Endothelial cell (in vitro differentiated cells): Measurements from ENCODE around the gene MILR1. TPM values are rescaled to one million over a fixed set of nuclear protein-coding genes. Genes with fewer than 3 reads are reported as not detected.

Source experiments
- DNase-seq: peaks from one replicate; pipeline ENCODE4 v3.0.0; 2021; ENCODE audit warnings: low spot score
- H3K27ac Mint-ChIP-seq: one replicate; pipeline ENCODE4 v1.8.0; 2021; ENCODE audit warnings: mixed read lengths, inconsistent platforms; ENCODE audit not compliant: unreplicated experiment
- H3K27me3 Mint-ChIP-seq: one replicate; pipeline ENCODE4 v1.8.0; 2021; ENCODE audit warnings: mild to moderate bottlenecking, moderate library complexity, mixed read lengths, inconsistent platforms; ENCODE audit not compliant: unreplicated experiment
- H3K36me3 Mint-ChIP-seq: one replicate; pipeline ENCODE4 v1.8.0; 2021; ENCODE audit warnings: mild to moderate bottlenecking, low read depth, mixed read lengths, inconsistent platforms; ENCODE audit not compliant: unreplicated experiment
- H3K4me1 Mint-ChIP-seq: one replicate; pipeline ENCODE4 v1.8.0; 2021; ENCODE audit warnings: mild to moderate bottlenecking, mixed read lengths, inconsistent platforms; ENCODE audit not compliant: unreplicated experiment
- H3K4me3 Mint-ChIP-seq: one replicate; pipeline ENCODE4 v1.8.0; 2021; ENCODE audit warnings: mild to moderate bottlenecking, mixed read lengths, inconsistent platforms; ENCODE audit not compliant: unreplicated experiment
- H3K9me3 Mint-ChIP-seq: one replicate; pipeline ENCODE4 v1.8.0; 2021; ENCODE audit warnings: mixed read lengths, inconsistent platforms; ENCODE audit not compliant: unreplicated experiment
- total RNA-seq: library from RNA; stranded (reverse); fragmentation: NEBNext Ultra II Directional; extraction: Animal tissue kit (Norgen Biotek cat#: 25700); gene quantifications from one replicate; pipeline ENCODE4 v1.2.1, GENCODE V29; 2021; ENCODE audit not compliant: unreplicated experiment
- TF ChIP-seq, protein P1 (sequence below): fragments of 200-600 bp; sonication (generic); IDR thresholded peaks from one replicate; pipeline ENCODE4 v1.5.0; 2021; ENCODE audit warnings: antibody characterized with exemption; ENCODE audit not compliant: unreplicated experiment

The MILR1 gene
- total RNA-seq, 1 donor from 2014 or later, result 1.6 TPM

DNA sequence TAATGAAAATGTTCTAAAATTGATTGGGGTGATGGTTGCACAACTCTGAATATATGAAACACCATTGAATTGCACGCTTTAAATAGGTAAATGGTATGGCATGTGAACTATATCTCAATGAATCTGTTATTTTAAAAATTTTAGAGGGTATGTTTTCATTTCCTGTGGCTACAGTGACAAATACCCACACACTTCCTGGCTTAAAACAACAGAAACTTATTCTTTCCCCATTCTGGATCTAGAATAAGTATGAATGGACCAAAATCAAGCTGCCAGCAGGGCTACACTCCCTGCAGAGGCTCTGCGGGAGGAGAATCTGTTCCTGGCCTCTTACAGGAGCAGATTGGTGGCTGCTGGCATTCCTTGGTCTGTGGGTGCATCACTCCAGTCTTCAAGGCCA is 47.0 kb upstream of the MILR1 start:
- DNase-seq, result no peak
- Mint-ChIP-seq H3K27ac (no peak overlapping the region), H3K9me3 (no peaks in the 10 kb centered on the region), H3K4me1 (peaks cover 17% of the 10 kb centered on the region), H3K27me3 (peaks cover 1% of the 10 kb centered on the region), H3K4me3 (no peak overlapping the region), H3K36me3 (no peaks in the 10 kb centered on the region)
- TF ChIP-seq, protein P1, sequence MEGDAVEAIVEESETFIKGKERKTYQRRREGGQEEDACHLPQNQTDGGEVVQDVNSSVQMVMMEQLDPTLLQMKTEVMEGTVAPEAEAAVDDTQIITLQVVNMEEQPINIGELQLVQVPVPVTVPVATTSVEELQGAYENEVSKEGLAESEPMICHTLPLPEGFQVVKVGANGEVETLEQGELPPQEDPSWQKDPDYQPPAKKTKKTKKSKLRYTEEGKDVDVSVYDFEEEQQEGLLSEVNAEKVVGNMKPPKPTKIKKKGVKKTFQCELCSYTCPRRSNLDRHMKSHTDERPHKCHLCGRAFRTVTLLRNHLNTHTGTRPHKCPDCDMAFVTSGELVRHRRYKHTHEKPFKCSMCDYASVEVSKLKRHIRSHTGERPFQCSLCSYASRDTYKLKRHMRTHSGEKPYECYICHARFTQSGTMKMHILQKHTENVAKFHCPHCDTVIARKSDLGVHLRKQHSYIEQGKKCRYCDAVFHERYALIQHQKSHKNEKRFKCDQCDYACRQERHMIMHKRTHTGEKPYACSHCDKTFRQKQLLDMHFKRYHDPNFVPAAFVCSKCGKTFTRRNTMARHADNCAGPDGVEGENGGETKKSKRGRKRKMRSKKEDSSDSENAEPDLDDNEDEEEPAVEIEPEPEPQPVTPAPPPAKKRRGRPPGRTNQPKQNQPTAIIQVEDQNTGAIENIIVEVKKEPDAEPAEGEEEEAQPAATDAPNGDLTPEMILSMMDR, result no peak

DNA sequence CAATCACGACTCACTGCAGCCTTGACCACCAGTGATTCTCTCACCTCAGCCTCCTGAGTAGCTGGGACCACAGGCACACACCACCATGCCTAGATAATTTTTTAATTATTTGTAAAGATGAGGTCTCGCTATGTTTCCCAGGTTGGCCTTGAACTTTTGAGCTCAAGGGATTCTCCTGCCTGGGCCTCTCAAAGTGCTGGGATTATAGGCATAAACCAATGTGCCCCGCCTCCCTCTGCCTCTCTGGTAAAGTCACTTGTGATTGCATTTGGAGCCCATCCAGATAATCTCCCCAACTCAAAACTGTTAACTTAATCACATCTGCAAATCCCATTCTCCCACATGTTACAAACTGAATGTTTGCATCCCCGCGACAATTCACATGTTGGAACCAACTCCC is 46.4 kb upstream of the MILR1 start:
- peaks cover 17% of the 10 kb centered on the region for H3K4me1 Mint-ChIP-seq
- no peak for DNase-seq
- no peak overlapping the region for H3K27ac Mint-ChIP-seq
- H3K9me3 Mint-ChIP-seq, result no peaks in the 10 kb centered on the region
- H3K4me3 Mint-ChIP-seq, result no peak overlapping the region
- TF ChIP-seq, protein P1, result no peak
- H3K36me3 Mint-ChIP-seq, result no peaks in the 10 kb centered on the region
- peaks cover 1% of the 10 kb centered on the region for H3K27me3 Mint-ChIP-seq

DNA sequence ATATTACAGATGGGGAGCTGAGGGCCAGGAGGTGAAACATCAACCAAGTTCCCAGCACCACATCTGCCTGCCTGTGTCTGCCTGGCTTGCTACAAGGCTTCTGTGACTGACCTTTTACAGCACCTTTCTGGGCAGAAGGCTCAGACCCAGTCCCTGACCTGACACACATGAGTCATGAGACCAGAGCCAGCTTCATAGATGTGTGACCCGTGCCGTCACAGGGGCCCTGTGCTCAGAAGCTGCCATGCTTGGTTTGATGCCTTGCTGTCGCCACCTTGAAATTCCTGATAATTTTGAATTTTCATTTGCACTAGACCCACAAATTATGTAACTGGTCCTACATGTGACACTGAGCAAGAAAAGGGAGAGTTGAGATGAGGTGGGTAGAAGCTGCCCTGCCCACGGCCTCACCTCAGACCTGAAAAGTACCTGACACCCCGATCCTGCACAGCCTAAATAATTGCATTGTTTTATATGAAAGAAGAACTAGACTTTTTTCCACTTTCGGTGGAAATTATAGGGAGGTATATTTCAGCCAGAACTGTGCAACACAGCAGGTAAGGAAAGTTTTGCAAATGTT is 44.9 kb upstream of the MILR1 start:
- Mint-ChIP-seq H3K27me3 (peaks cover 1% of the 10 kb centered on the region), H3K9me3 (no peaks in the 10 kb centered on the region), H3K36me3 (no peaks in the 10 kb centered on the region), H3K4me1 (peaks cover 14% of the 10 kb centered on the region), H3K4me3 (no peak overlapping the region), H3K27ac (no peak overlapping the region)
- DNase-seq, result no peak
- TF ChIP-seq, protein P1, result no peak

DNA sequence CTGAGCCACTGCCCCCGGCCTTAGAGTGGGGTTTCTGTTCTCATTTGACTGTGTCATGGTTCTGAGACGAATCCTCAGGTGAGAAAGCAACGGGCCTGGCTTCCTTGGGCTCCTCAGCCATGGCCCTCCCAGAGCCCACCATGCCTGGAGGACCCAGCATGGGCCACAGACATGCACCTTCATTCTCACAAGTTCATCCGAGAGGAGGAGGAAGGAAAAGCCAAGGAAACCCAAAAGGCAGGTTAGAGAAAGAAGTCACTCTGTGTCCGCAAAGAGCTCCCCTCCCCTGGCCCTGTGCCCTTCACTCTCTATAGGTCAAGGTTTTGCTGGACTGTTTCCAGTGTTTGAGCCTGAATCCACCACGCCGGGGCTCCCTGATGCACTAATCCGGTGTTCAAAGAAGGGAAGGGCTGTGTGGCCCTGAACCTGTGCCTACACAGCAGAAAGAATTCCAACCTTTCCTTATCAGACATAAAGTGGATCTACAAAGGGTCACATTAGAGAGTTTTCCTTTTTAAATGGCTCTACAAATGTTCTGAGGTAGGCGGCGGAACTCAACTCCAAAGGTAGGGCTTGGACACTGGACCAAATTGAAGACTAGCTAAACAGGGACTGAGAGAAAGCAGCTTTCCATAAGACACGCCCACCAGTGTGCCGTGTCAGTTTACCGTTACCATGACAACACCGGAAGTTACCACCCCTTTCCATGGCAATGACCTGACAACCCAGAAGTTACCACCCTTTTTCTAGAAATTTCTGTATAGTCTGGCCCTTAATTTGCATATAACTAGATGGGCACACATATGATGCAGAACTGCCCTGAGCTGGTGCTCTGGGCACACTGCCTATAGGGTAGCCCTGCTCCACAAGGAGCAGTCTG is 42.4 kb upstream of the MILR1 start:
- H3K4me3 Mint-ChIP-seq, result no peak overlapping the region
- TF ChIP-seq, protein P1, result no peak
- peaks cover 33% of the 10 kb centered on the region for H3K4me1 Mint-ChIP-seq
- H3K27me3 Mint-ChIP-seq, result peaks cover 1% of the 10 kb centered on the region
- H3K36me3 Mint-ChIP-seq, result no peaks in the 10 kb centered on the region
- no peak for DNase-seq
- H3K27ac Mint-ChIP-seq, result no peak overlapping the region
- no peaks in the 10 kb centered on the region for H3K9me3 Mint-ChIP-seq
